ENCODE results near the gene PPM1G. TPM values are rescaled to one million over a fixed set of nuclear protein-coding genes. Genes with fewer than 3 reads are reported as not detected.
A peak's percentile ranks its signal among the peaks of the same experiment; 100 is the strongest.

PPM1G gene
- total RNA-seq, 1 experiment from 2014 or later: 147 TPM

GRCh38 chr2:27370026-27370815, 39.2 kb downstream of the PPM1G start, which contains the start of the genes EIF2B4 and SNX17:
TSS of gene EIF2B4 (minus strand) at chr2:27370338. CDS start at chr2:27370314, 24 bp downstream.
TSS of gene SNX17 (plus strand) at chr2:27370616. CDS start at chr2:27370744, 128 bp downstream.
- TF ChIP-seq EZH2 (IDR thresholded peaks at IDR 0.05; ENCODE audit: borderline replicate concordance, low read depth, low read length, poor library complexity, severe bottlenecking) (no peak), CTCF (conservative IDR thresholded peaks at IDR 0.05; ENCODE audit: low read depth, low read length) (peak; percentile 93)
- BruUV-seq (replicated peaks): no TSS peak
- intact Hi-C loops (cut with micrococcal nuclease; ENCODE audit: unreplicated experiment): loop anchor here (1.0 to 5.0 kb wide), 3 partner anchors 14 to 158 kb away; partner anchors contain the start of genes ATRAID, GTF3C2, SLC30A3 and SLC5A6
- H3K27ac ChIP-seq (ENCODE audit: low read depth, low read length, poor library complexity, severe bottlenecking): peak within 1 kb of the TSS; percentile 94
- no peaks in the 10 kb centered on the region for H3K27me3 ChIP-seq (replicated peaks; ENCODE audit: insufficient read depth, low read depth, low read length, poor library complexity)
- peak within 1 kb of the TSS; percentile 95 for H3K4me3 ChIP-seq (ENCODE audit: low read depth, low read length, poor library complexity, severe bottlenecking)
- peaks cover 60% of the 10 kb centered on the region for H3K36me3 ChIP-seq (ENCODE audit: insufficient read depth, low read length, poor library complexity, severe bottlenecking)
- ChIA-PET POLR2A (ENCODE audit: low non-redundant PET) (interaction anchor here (0.9 kb wide), 1 partner anchor 13 kb away, joined by 3 read pairs; no protein-coding TSS in a partner anchor), CTCF (interaction anchor here (0.5 kb wide), 1 partner anchor 9 kb away, joined by 3 read pairs; no protein-coding TSS in a partner anchor)
- peak; percentile 100 for DNase-seq (ENCODE audit: low spot score)
- H3K4me1 ChIP-seq (ENCODE audit: insufficient read depth, low read length, poor library complexity, severe bottlenecking): peaks cover 17% of the 10 kb centered on the region
- no peaks in the 10 kb centered on the region for H3K9me3 ChIP-seq (ENCODE audit: low read depth, low read length, poor library complexity, severe bottlenecking)

DNA sequence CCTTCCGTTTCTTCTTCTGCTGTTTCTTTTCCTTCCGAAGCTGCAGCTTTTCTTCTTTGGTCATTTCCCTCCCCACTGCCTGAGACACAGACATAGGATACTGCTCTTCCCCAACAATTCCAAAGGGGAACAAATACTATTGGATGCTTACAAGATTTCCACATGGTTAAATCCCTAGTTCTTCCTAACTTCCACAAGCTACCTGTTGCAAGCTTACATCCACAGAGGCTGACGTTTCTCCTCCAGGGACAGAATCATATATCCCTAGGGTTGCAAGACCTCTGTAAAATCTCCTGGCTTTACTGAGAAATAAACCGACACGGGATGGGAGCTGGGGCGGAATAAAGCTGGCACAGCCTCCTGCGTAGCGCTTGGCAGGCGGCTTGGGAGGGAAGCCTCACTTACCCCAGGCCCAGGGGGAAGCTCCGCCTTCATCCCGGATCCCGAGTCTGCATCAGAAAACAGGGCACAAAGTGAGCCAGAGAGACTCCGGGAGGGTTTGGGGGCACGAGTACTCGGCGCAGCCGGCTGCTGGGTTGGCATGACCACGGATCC, 39.8 kb downstream of the PPM1G start:
- TF ChIP-seq CTCF (conservative IDR thresholded peaks at IDR 0.05; ENCODE audit: low read depth, low read length) (no peak), EZH2 (IDR thresholded peaks at IDR 0.05; ENCODE audit: borderline replicate concordance, low read depth, low read length, poor library complexity, severe bottlenecking) (no peak)
- H3K27me3 ChIP-seq (replicated peaks; ENCODE audit: insufficient read depth, low read depth, low read length, poor library complexity): no peaks in the 10 kb centered on the region
- ChIA-PET CTCF (interaction anchor here (0.5 to 1.2 kb wide), 2 partner anchors 9 to 13 kb away, joined by 3 to 4 read pairs; partner anchors contain the start of gene GTF3C2), POLR2A (ENCODE audit: low non-redundant PET) (interaction anchor here (0.6 to 0.9 kb wide), 2 partner anchors 10 to 12 kb away, joined by 3 to 12 read pairs; no protein-coding TSS in a partner anchor)
- H3K4me3 ChIP-seq (ENCODE audit: low read depth, low read length, poor library complexity, severe bottlenecking): peak overlapping the region; percentile 95
- peak overlapping the region; percentile 94 for H3K27ac ChIP-seq (ENCODE audit: low read depth, low read length, poor library complexity, severe bottlenecking)
- peaks cover 59% of the 10 kb centered on the region for H3K36me3 ChIP-seq (ENCODE audit: insufficient read depth, low read length, poor library complexity, severe bottlenecking)
- H3K4me1 ChIP-seq (ENCODE audit: insufficient read depth, low read length, poor library complexity, severe bottlenecking): peaks cover 17% of the 10 kb centered on the region
- H3K9me3 ChIP-seq (ENCODE audit: low read depth, low read length, poor library complexity, severe bottlenecking): no peaks in the 10 kb centered on the region
- BruUV-seq (replicated peaks): no TSS peak
- peak; percentile 81 for DNase-seq (ENCODE audit: low spot score)
- intact Hi-C loops (cut with micrococcal nuclease; ENCODE audit: unreplicated experiment): loop anchor here (1.0 to 5.0 kb wide), 3 partner anchors 13 to 157 kb away; partner anchors contain the start of genes ATRAID, GTF3C2, SLC30A3 and SLC5A6

GRCh38 chr2:27363933-27364332, 45.5 kb downstream of the PPM1G start:
- BruUV-seq (replicated peaks): no TSS peak
- Histone ChIP-seq H3K4me1 (ENCODE audit: insufficient read depth, low read length, poor library complexity, severe bottlenecking) (peaks cover 5% of the 10 kb centered on the region), H3K27me3 (replicated peaks; ENCODE audit: insufficient read depth, low read depth, low read length, poor library complexity) (no peaks in the 10 kb centered on the region), H3K4me3 (ENCODE audit: low read depth, low read length, poor library complexity, severe bottlenecking) (no peak overlapping the region), H3K9me3 (ENCODE audit: low read depth, low read length, poor library complexity, severe bottlenecking) (no peaks in the 10 kb centered on the region), H3K36me3 (ENCODE audit: insufficient read depth, low read length, poor library complexity, severe bottlenecking) (peaks cover 51% of the 10 kb centered on the region), H3K27ac (ENCODE audit: low read depth, low read length, poor library complexity, severe bottlenecking) (no peak overlapping the region)
- no peak for DNase-seq (ENCODE audit: low spot score)
- CTCF ChIA-PET: no interaction called here
- intact Hi-C loops (cut with micrococcal nuclease; ENCODE audit: unreplicated experiment): no loop called here
- POLR2A ChIA-PET (ENCODE audit: low non-redundant PET): no interaction called here
- TF ChIP-seq CTCF (conservative IDR thresholded peaks at IDR 0.05; ENCODE audit: low read depth, low read length) (no peak), EZH2 (IDR thresholded peaks at IDR 0.05; ENCODE audit: borderline replicate concordance, low read depth, low read length, poor library complexity, severe bottlenecking) (no peak)

Measured in A673 (cell line).